ENCODE results near the gene MYO9B.
"Not testable (repeated sequence)": the region's sequence is repeated elsewhere in the genome, so short reads cannot be mapped to it uniquely, and the experiment has no call there.

The MYO9B gene

DNA sequence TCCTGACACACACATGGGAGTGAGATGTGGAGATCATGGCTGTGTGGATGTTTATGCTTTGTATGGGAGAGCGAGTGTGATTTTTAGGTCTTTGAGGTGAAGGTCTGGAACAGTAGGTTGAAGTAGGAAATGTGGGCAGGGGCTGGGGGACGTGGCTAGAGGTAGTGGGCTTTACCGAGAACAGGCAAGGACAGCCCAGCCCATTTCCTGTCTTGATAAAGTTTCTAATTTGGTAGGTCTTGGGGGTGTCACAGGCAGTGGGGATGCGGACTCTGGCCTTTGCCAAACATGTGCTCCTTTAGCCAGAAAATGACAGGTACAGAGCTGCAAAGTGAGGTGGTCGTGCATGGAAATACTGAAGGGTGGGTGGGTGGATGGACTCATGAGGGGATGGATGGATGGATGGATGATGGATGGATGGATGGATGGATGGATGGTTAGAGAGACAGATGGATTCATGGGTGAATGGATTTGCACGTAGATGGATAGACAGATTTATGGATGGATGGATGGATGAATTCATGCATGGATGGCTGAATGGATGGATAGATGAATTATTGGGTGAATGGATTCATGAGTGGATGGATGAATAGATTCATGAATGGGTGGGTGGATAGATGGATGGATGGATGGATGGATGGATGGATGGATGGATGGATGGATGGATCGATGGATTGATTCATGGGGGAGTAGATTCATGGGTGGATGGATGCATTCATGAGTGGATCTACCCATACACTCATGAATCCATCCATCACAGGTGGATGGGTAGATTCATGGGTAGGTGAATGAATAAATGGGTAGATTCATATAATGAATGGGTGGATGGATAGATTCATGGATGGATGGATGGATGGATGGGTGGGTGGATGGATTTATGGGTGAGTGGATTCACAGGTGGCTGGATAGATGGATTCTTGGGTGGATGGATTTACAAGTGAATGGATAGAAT, 70.2 kb downstream of the MYO9B start:
- DNase-seq (ENCODE audit: low read depth) = no peak

DNA sequence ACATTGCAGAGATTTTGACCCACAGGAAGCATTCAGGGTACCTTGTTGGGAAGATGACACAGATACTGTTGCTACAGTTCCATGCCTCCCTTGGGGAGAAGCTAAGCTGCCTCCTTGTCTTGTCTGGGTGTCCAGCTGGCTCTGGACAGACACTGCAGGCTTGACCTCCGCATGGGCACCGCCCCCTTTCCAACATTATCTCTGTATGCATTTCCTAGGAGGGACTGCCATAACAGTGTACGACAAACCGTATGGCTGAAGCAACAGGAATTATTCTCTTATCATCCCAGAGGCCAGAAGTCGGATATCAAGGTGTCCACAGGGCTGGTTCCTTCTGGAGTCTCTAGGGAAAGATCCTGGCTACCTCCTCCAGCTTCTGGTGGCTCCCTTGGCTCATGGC, 72.6 kb downstream of the MYO9B start:
- DNase-seq (ENCODE audit: low read depth) = no peak

DNA sequence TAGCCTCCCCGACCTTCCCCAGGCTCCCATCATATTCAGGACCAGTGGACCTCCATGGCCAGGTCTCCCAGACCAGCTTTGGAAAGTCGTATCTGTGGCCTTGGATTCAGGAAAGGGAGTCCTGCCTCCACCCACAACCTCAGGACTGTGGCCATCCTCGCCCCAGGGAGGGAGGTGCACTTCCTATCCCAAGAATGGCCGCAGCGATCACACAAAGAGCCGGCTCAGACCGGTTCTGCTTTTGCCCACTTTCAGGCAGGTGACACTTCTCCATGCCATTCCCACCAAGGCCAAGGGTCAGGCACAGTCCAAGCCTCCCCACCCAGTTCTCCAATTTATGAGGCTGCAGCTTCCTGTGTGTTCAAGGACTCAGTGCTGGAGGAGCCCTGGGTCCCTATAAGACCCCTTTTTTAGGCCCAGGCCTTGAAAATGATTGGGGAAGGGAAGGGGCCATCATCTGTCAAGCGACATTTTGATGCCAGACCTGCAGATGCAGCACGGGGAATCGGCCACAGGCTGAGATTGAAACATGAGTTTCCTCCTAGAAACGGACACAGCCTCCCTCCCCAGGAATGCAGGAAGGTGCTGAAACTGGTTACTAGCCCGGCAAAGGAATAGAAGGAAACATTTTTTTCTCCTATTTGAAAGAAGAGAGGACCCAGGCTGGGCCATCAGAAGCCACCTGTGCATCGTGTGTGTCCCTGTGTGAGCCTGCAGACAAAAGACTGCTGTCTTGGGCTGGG, 74.0 kb downstream of the MYO9B start:
- DNase-seq (ENCODE audit: low read depth) = no peak

DNA sequence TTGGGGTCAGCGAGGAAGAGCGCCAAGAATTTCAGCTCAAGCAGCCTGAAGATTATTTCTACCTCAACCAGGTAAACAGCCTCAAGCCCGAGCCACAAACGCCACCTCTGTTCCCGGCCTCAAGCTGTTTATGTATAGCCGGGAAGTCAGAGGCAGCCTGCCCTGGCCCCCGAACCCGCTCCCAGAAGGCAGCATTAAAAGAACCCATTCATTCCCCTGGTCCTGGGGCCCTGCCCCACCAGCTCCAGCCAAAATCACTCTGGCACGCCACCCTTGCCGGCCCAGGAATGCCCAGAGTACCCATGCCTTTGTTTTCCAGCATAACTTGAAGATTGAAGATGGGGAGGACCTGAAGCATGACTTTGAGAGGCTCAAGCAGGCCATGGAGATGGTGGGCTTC, 78.4 kb downstream of the MYO9B start:
- DNase-seq (ENCODE audit: low read depth) = no peak

DNA sequence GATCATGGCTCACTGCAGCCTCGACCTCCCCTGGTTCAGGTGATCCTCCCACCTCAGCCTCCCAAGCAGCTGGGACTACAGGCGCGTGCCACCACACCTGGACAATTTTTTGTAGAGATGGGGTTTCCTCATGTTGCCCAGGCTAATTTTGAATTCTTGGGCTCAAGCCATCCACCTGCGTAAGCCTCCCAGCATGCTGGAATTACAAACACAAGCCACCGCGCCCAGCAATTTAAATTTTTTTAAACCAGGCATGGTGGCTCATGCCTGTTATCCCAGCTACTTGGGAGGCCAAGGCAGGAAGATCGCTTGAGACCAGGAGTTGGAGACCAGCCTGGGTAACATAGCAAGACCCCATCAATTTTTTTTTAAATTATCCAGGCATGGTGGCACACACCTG, 79.7 kb downstream of the MYO9B start:
- no peak for DNase-seq (ENCODE audit: low read depth)

DNA sequence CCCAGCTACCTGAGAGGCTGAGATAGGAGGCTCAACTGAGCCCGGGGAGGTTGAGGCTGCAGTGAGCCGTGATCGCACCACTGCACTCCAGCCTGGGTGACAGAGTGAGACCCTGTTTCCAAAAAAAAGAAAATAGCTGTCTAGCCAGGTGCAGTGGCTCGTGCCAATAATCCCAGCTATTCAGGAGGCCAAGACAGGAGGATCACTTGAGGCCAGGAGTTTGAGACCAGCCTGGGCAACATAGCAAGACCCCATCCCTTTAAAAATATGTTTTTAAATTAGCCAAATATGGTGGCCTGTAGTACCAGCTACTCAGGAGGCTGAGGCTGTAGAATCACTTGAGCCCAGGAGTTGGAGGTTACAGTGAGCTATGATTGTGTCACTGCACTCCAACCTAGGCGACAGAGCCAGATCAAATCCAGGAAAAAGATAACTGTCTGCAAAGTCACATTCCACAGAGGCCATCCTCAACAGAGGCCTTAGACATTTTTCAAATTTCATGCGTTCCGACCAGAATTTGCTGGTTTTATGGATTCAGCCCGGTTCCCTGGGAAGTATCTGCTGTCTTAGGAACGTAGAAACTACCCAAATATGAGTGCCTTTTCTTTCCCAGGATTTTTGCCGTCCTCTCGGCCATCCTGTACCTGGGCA, 80.8 kb downstream of the MYO9B start:
- no peak for DNase-seq (ENCODE audit: low read depth)

GRCh38 chr19:17156947-17157302, 81.3 kb downstream of the MYO9B start:
- DNase-seq (ENCODE audit: low read depth) = no peak

DNA sequence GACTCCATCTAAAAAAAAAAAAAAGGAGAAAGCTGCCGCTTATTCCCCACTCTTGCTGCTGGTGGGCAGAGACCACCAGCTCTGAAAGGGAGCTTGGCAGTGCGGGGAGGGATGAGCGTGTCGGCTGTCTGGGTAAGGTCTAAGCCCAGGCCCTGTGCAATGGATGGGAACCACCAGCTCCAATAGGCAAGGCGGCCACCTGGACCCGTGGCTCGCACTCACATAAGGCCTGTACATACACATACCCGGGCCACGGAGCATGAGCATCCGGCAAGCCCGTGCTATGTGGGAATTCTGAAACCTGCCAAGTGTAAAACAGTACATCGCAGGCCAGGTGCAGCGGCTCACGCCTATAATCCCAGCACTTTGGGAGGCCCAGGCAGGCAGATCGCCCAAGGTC, 83.0 kb downstream of the MYO9B start:
- DNase-seq (ENCODE audit: low read depth) = no peak

- no peak for DNase-seq (ENCODE audit: low read depth)
Measured at GRCh38 chr19:17159466-17160393, 84.2 kb downstream of the MYO9B start.

GRCh38 chr19:17160908-17161307, 85.3 kb downstream of the MYO9B start:
- no peak for DNase-seq (ENCODE audit: low read depth)

- not testable (repeated sequence) for DNase-seq (ENCODE audit: low read depth)
Measured at GRCh38 chr19:17162131-17162530, 86.6 kb downstream of the MYO9B start.

- DNase-seq (ENCODE audit: low read depth) = no peak
Measured at GRCh38 chr19:17162580-17162979, 87.0 kb downstream of the MYO9B start.

DNA sequence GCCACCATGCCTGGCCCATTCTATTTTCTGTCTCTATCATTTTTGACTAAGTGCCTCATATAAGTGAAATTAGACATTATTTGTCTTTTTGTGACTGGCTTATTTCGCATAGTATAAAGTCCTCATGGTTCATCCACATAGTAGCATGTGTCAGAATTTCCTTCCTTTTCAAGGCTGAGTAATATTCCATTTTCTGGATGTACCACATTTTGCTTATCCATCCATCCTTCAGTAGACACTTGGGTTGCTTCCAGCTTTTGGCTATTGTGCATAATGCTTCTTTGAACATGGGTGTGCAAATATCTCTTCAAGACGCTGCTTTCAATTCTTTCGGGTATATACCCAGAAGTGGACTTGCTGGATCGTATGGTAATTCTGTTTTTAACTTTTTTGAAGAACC, 88.1 kb downstream of the MYO9B start:
- no peak for DNase-seq (ENCODE audit: low read depth)

DNA sequence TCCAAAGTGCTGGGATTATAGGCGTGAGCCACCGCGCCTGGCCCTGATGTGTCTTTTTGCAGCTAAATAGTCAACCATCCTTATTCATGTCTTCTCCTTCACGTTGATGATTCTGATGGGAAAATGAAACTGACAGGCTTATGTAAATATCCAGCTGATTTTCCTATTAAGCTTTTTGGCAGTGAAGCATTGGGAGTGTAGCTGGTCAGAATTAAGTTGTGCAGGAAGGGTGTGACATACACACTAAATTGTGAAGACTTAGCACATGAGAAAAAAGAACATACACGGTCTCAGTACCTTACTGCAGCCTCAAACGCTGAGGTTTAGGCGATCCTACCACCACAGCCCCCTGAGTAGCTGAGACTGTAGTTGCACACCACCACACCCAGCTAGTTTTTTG, 89.1 kb downstream of the MYO9B start:
- DNase-seq (ENCODE audit: low read depth) = no peak

- DNase-seq (ENCODE audit: low read depth) = no peak
Measured at GRCh38 chr19:17165715-17166114, 90.1 kb downstream of the MYO9B start.

- no peak for DNase-seq (ENCODE audit: low read depth)
Measured at GRCh38 chr19:17170538-17171297, 95.1 kb downstream of the MYO9B start.

- DNase-seq (ENCODE audit: low read depth) = no peak
Measured at GRCh38 chr19:17171874-17172273, 96.3 kb downstream of the MYO9B start.

DNA sequence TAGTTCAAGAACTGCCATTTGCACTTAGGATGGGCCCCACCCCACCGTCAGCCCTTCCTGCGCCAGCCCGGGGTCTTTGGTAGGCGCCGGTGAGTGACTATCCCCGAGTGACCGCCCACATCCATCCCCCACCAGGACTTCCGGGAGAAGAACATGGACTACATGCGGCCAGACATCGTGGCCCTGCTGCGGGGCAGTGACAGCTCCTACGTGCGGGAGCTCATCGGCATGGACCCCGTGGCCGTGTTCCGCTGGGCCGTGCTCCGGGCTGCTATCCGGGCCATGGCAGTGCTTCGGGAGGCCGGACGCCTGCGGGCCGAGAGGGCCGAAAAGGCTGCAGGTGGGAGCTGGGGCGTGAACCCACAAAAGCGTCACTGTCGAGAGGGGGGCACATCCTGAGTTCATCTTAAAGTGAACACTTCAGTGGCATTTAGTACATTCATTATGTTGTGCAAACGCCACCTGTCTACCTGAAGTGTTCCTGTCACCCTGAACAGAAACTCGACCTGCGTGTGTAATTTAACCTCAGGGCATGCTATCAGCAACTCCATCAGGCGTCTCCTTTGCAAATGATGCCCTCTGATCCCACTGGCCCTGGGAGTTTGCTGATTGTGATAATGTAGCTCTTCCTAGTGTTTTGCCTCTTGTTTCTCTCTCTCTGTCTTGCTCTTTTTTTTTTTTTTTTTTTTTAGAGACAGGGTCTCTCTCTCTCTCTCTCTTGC, 97.2 kb downstream of the MYO9B start:
- no peak for DNase-seq (ENCODE audit: low read depth)

DNA sequence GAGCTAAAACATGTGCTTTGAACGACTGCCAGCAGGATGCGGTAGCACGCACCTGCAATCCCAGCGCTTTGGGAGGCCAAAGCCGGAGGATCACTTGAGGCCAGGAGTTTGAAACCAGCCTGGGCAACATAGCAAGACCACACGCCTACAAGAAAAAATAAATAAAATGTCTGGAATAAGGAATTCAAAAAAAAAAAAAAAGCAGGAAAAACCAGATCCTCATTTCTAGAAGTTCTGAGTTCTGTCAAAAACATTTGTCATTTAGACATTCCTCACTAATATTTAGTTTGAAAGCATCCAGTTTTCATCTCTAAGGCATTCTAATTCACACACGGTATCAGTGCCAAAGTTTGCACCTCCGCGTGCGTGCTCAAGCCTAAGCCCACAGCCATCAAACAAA, 102.7 kb downstream of the MYO9B start:
- no peak for DNase-seq (ENCODE audit: low read depth)

DNA sequence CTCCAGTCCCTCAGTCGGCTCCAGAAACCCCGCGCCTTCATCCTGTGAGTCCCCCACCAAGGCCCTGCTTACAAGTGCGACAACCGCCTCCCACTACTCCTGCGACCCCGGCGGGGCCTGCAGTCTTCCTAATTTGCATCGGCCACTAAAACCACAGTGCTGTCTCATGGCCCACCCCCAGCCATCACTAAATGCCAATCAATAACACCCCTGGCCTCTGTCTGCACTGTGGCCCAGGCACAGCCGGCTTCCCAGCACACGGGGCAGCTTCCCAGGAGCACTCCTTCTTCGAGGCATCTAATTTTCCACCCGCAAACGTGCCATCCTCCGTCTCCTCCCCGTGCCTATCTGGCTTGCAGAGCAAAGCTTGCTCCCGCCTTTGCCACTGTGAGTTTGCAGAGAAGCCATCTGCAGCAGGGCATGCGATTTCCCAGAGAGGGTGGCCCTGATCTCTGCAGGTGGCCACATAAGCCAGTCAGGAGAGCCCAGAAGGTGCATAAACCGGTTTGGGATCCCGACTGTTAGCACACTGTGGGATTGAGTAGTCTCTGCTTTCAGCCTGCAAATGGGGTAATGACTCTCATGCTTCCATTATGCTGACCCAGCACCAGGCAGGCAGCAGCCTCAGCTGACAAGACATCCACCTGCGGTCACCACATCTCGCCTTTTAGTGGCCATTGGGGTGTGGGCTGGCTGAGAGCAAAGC, 105.6 kb downstream of the MYO9B start:
- no peak for DNase-seq (ENCODE audit: low read depth)
